ENCODE results near the gene NCAM2.

NCAM2 gene

GRCh38 chr21:21057349-21058062 is 59.3 kb downstream of the NCAM2 start:
- no peaks in the 10 kb centered on the region for H3K4me1 ChIP-seq (ENCODE audit: control insufficient read depth in 2 of 2, insufficient read depth in 2 of 2, low read length in 2 of 2)
- H3K27ac ChIP-seq (ENCODE audit: low read depth in 2 of 2, low read length in 2 of 2), result no peak overlapping the region
- no peak overlapping the region for H3K4me3 ChIP-seq (ENCODE audit: low read length in 2 of 2)
- no peak overlapping the region for H3K9ac ChIP-seq (ENCODE audit: low read depth in 1 of 2, low read length in 2 of 2)
- no peaks in the 10 kb centered on the region for H3K27me3 ChIP-seq (ENCODE audit: control insufficient read depth in 2 of 2, insufficient read depth in 2 of 2, low read length in 2 of 2)
- H3K9me3 ChIP-seq (ENCODE audit: control insufficient read depth in 2 of 2, low read length in 2 of 2), result no peaks in the 10 kb centered on the region
- H3K36me3 ChIP-seq (ENCODE audit: control insufficient read depth in 2 of 2, insufficient read depth in 2 of 2, low read length in 2 of 2), result no peaks in the 10 kb centered on the region

GRCh38 chr21:21063828-21064227 is 65.6 kb downstream of the NCAM2 start:
- Histone ChIP-seq H3K27me3 (ENCODE audit: control insufficient read depth in 2 of 2, insufficient read depth in 2 of 2, low read length in 2 of 2) (no peaks in the 10 kb centered on the region), H3K36me3 (ENCODE audit: control insufficient read depth in 2 of 2, insufficient read depth in 2 of 2, low read length in 2 of 2) (no peaks in the 10 kb centered on the region), H3K9ac (ENCODE audit: low read depth in 1 of 2, low read length in 2 of 2) (no peak overlapping the region), H3K4me1 (ENCODE audit: control insufficient read depth in 2 of 2, insufficient read depth in 2 of 2, low read length in 2 of 2) (no peaks in the 10 kb centered on the region), H3K9me3 (ENCODE audit: control insufficient read depth in 2 of 2, low read length in 2 of 2) (no peaks in the 10 kb centered on the region), H3K27ac (ENCODE audit: low read depth in 2 of 2, low read length in 2 of 2) (no peak overlapping the region), H3K4me3 (ENCODE audit: low read length in 2 of 2) (no peak overlapping the region)

- no peak overlapping the region for H3K27ac ChIP-seq (ENCODE audit: low read depth in 2 of 2, low read length in 2 of 2)
- H3K27me3 ChIP-seq (ENCODE audit: control insufficient read depth in 2 of 2, insufficient read depth in 2 of 2, low read length in 2 of 2), result no peaks in the 10 kb centered on the region
- no peaks in the 10 kb centered on the region for H3K4me1 ChIP-seq (ENCODE audit: control insufficient read depth in 2 of 2, insufficient read depth in 2 of 2, low read length in 2 of 2)
- no peaks in the 10 kb centered on the region for H3K36me3 ChIP-seq (ENCODE audit: control insufficient read depth in 2 of 2, insufficient read depth in 2 of 2, low read length in 2 of 2)
- H3K9ac ChIP-seq (ENCODE audit: low read depth in 1 of 2, low read length in 2 of 2), result no peak overlapping the region
- no peak overlapping the region for H3K4me3 ChIP-seq (ENCODE audit: low read length in 2 of 2)
- no peaks in the 10 kb centered on the region for H3K9me3 ChIP-seq (ENCODE audit: control insufficient read depth in 2 of 2, low read length in 2 of 2)
Measured at GRCh38 chr21:21064353-21064752, 66.1 kb downstream of the NCAM2 start.

GRCh38 chr21:21067375-21067774 is 69.2 kb downstream of the NCAM2 start:
- Histone ChIP-seq H3K27ac (ENCODE audit: low read depth in 2 of 2, low read length in 2 of 2) (no peak overlapping the region), H3K36me3 (ENCODE audit: control insufficient read depth in 2 of 2, insufficient read depth in 2 of 2, low read length in 2 of 2) (no peaks in the 10 kb centered on the region), H3K9ac (ENCODE audit: low read depth in 1 of 2, low read length in 2 of 2) (no peak overlapping the region), H3K9me3 (ENCODE audit: control insufficient read depth in 2 of 2, low read length in 2 of 2) (no peaks in the 10 kb centered on the region), H3K4me1 (ENCODE audit: control insufficient read depth in 2 of 2, insufficient read depth in 2 of 2, low read length in 2 of 2) (no peaks in the 10 kb centered on the region), H3K27me3 (ENCODE audit: control insufficient read depth in 2 of 2, insufficient read depth in 2 of 2, low read length in 2 of 2) (no peaks in the 10 kb centered on the region), H3K4me3 (ENCODE audit: low read length in 2 of 2) (no peak overlapping the region)

- Histone ChIP-seq H3K27me3 (ENCODE audit: control insufficient read depth in 2 of 2, insufficient read depth in 2 of 2, low read length in 2 of 2) (no peaks in the 10 kb centered on the region), H3K9me3 (ENCODE audit: control insufficient read depth in 2 of 2, low read length in 2 of 2) (no peaks in the 10 kb centered on the region), H3K9ac (ENCODE audit: low read depth in 1 of 2, low read length in 2 of 2) (no peak overlapping the region), H3K4me1 (ENCODE audit: control insufficient read depth in 2 of 2, insufficient read depth in 2 of 2, low read length in 2 of 2) (no peaks in the 10 kb centered on the region), H3K36me3 (ENCODE audit: control insufficient read depth in 2 of 2, insufficient read depth in 2 of 2, low read length in 2 of 2) (no peaks in the 10 kb centered on the region), H3K27ac (ENCODE audit: low read depth in 2 of 2, low read length in 2 of 2) (no peak overlapping the region), H3K4me3 (ENCODE audit: low read length in 2 of 2) (no peak overlapping the region)
Measured at GRCh38 chr21:21074305-21074704, 76.1 kb downstream of the NCAM2 start.

GRCh38 chr21:21076051-21076450 is 77.8 kb downstream of the NCAM2 start:
- Histone ChIP-seq H3K4me3 (ENCODE audit: low read length in 2 of 2) (no peak overlapping the region), H3K9ac (ENCODE audit: low read depth in 1 of 2, low read length in 2 of 2) (no peak overlapping the region), H3K27ac (ENCODE audit: low read depth in 2 of 2, low read length in 2 of 2) (no peak overlapping the region), H3K9me3 (ENCODE audit: control insufficient read depth in 2 of 2, low read length in 2 of 2) (no peaks in the 10 kb centered on the region), H3K4me1 (ENCODE audit: control insufficient read depth in 2 of 2, insufficient read depth in 2 of 2, low read length in 2 of 2) (no peaks in the 10 kb centered on the region), H3K27me3 (ENCODE audit: control insufficient read depth in 2 of 2, insufficient read depth in 2 of 2, low read length in 2 of 2) (no peaks in the 10 kb centered on the region), H3K36me3 (ENCODE audit: control insufficient read depth in 2 of 2, insufficient read depth in 2 of 2, low read length in 2 of 2) (no peaks in the 10 kb centered on the region)

- Histone ChIP-seq H3K27me3 (ENCODE audit: control insufficient read depth in 2 of 2, insufficient read depth in 2 of 2, low read length in 2 of 2) (no peaks in the 10 kb centered on the region), H3K4me3 (ENCODE audit: low read length in 2 of 2) (no peak overlapping the region), H3K9ac (ENCODE audit: low read depth in 1 of 2, low read length in 2 of 2) (no peak overlapping the region), H3K36me3 (ENCODE audit: control insufficient read depth in 2 of 2, insufficient read depth in 2 of 2, low read length in 2 of 2) (no peaks in the 10 kb centered on the region), H3K4me1 (ENCODE audit: control insufficient read depth in 2 of 2, insufficient read depth in 2 of 2, low read length in 2 of 2) (no peaks in the 10 kb centered on the region), H3K9me3 (ENCODE audit: control insufficient read depth in 2 of 2, low read length in 2 of 2) (no peaks in the 10 kb centered on the region), H3K27ac (ENCODE audit: low read depth in 2 of 2, low read length in 2 of 2) (no peak overlapping the region)
Measured at GRCh38 chr21:21076491-21076890, 78.3 kb downstream of the NCAM2 start.

- no peaks in the 10 kb centered on the region for H3K36me3 ChIP-seq (ENCODE audit: control insufficient read depth in 2 of 2, insufficient read depth in 2 of 2, low read length in 2 of 2)
Measured at GRCh38 chr21:21079646-21080045, 81.4 kb downstream of the NCAM2 start.

GRCh38 chr21:21084179-21084578 is 86.0 kb downstream of the NCAM2 start:
- H3K27ac ChIP-seq (ENCODE audit: low read depth in 2 of 2, low read length in 2 of 2), result no peak overlapping the region
- H3K4me1 ChIP-seq (ENCODE audit: control insufficient read depth in 2 of 2, insufficient read depth in 2 of 2, low read length in 2 of 2), result no peaks in the 10 kb centered on the region
- no peak overlapping the region for H3K9ac ChIP-seq (ENCODE audit: low read depth in 1 of 2, low read length in 2 of 2)
- no peak overlapping the region for H3K4me3 ChIP-seq (ENCODE audit: low read length in 2 of 2)
- no peaks in the 10 kb centered on the region for H3K27me3 ChIP-seq (ENCODE audit: control insufficient read depth in 2 of 2, insufficient read depth in 2 of 2, low read length in 2 of 2)
- H3K36me3 ChIP-seq (ENCODE audit: control insufficient read depth in 2 of 2, insufficient read depth in 2 of 2, low read length in 2 of 2), result no peaks in the 10 kb centered on the region
- H3K9me3 ChIP-seq (ENCODE audit: control insufficient read depth in 2 of 2, low read length in 2 of 2), result peaks cover 0 to 5% of the 10 kb centered on the region in 2 donors

More at GRCh38 chr21:21079646-21080045, 81.4 kb downstream of the NCAM2 start:
- Histone ChIP-seq H3K4me3 (ENCODE audit: low read length in 2 of 2) (no peak overlapping the region), H3K27me3 (ENCODE audit: control insufficient read depth in 2 of 2, insufficient read depth in 2 of 2, low read length in 2 of 2) (no peaks in the 10 kb centered on the region), H3K9me3 (ENCODE audit: control insufficient read depth in 2 of 2, low read length in 2 of 2) (peaks cover 0 to 5% of the 10 kb centered on the region in 2 donors), H3K27ac (ENCODE audit: low read depth in 2 of 2, low read length in 2 of 2) (no peak overlapping the region), H3K9ac (ENCODE audit: low read depth in 1 of 2, low read length in 2 of 2) (no peak overlapping the region), H3K4me1 (ENCODE audit: control insufficient read depth in 2 of 2, insufficient read depth in 2 of 2, low read length in 2 of 2) (no peaks in the 10 kb centered on the region)

- peaks cover 0 to 5% of the 10 kb centered on the region in 2 donors for H3K9me3 ChIP-seq (ENCODE audit: control insufficient read depth in 2 of 2, low read length in 2 of 2)
- no peaks in the 10 kb centered on the region for H3K27me3 ChIP-seq (ENCODE audit: control insufficient read depth in 2 of 2, insufficient read depth in 2 of 2, low read length in 2 of 2)
- H3K27ac ChIP-seq (ENCODE audit: low read depth in 2 of 2, low read length in 2 of 2), result no peak overlapping the region
- no peak overlapping the region for H3K9ac ChIP-seq (ENCODE audit: low read depth in 1 of 2, low read length in 2 of 2)
- no peaks in the 10 kb centered on the region for H3K36me3 ChIP-seq (ENCODE audit: control insufficient read depth in 2 of 2, insufficient read depth in 2 of 2, low read length in 2 of 2)
- H3K4me3 ChIP-seq (ENCODE audit: low read length in 2 of 2), result no peak overlapping the region
- no peaks in the 10 kb centered on the region for H3K4me1 ChIP-seq (ENCODE audit: control insufficient read depth in 2 of 2, insufficient read depth in 2 of 2, low read length in 2 of 2)
Measured at GRCh38 chr21:21085206-21085605, 87.0 kb downstream of the NCAM2 start.
